DND-41 (cell line): Measurements from ENCODE around the gene RAB44.

Experiments
- ATAC-seq: fragments of 200-7000 bp; cut with Tn5 transposase; 3 replicates; pipeline ENCODE4 v1.9.1; 2021; ENCODE audit warnings: low read depth; ENCODE audit not compliant: insufficient read depth
- DNase-seq: peaks from one replicate; pipeline ENCODE4 v3.0.0-alpha.2; 2020
- H2AFZ ChIP-seq: 2 replicates; pipeline ENCODE4 v1.6.0; 2012; ENCODE audit warnings: low read depth, low read length
- H3K27ac ChIP-seq: 2 replicates; pipeline ENCODE4 v1.5.1; 2012; ENCODE audit warnings: low read length, inconsistent platforms
- H3K27me3 ChIP-seq: fragments of 200-600 bp; sonication (generic); 2 replicates; pipeline ENCODE4 v1.6.0; 2012; ENCODE audit warnings: low read length, mild to moderate bottlenecking, inconsistent platforms; ENCODE audit not compliant: insufficient read depth, poor library complexity
- H3K36me3 ChIP-seq: 2 replicates; pipeline ENCODE4 v1.5.1; 2012; ENCODE audit warnings: low read length, inconsistent platforms; ENCODE audit not compliant: insufficient read depth
- H3K4me1 ChIP-seq: 2 replicates; pipeline ENCODE4 v1.5.1; 2012; ENCODE audit warnings: mild to moderate bottlenecking, low read length; ENCODE audit not compliant: insufficient read depth
- H3K4me2 ChIP-seq: 2 replicates; pipeline ENCODE4 v1.6.0; 2012; ENCODE audit warnings: mild to moderate bottlenecking, moderate library complexity, low read length, inconsistent platforms; ENCODE audit not compliant: insufficient read depth
- H3K4me3 ChIP-seq, 2 experiments: fragments of 200-600 bp in 1 of 2; shearing (Covaris generic) in 1 of 2; 2 replicates each; pipeline ENCODE4 v1.5.1; 2012 to 2016; ENCODE audit warnings: inconsistent platforms in 2 of 2, low read length in 2 of 2, mild to moderate bottlenecking in 2 of 2, low read depth in 1 of 2, moderate library complexity in 1 of 2
- H3K79me2 ChIP-seq: 2 replicates; pipeline ENCODE4 v1.6.0; 2012; ENCODE audit warnings: low read length, inconsistent platforms; ENCODE audit not compliant: insufficient read depth
- H3K9ac ChIP-seq: 2 replicates; pipeline ENCODE4 v1.6.0; 2012; ENCODE audit warnings: low read depth, mild to moderate bottlenecking, inconsistent platforms, low read length, moderate library complexity
- H3K9me3 ChIP-seq: 2 replicates; pipeline ENCODE4 v1.5.1; 2012; ENCODE audit warnings: low read length, moderate library complexity, mild to moderate bottlenecking, inconsistent platforms; ENCODE audit not compliant: insufficient read depth, severe bottlenecking
- H4K20me1 ChIP-seq: 2 replicates; pipeline ENCODE4 v1.6.0; 2012; ENCODE audit warnings: low read length; ENCODE audit not compliant: insufficient read depth
- EZH2 ChIP-seq: IDR thresholded peaks from 3 replicates; pipeline ENCODE4 v1.6.1; 2012; ENCODE audit warnings: borderline replicate concordance, low read depth, mild to moderate bottlenecking, moderate library complexity, low read length, inconsistent platforms; ENCODE audit not compliant: severe bottlenecking
- TF ChIP-seq, protein P1 (sequence below): IDR thresholded peaks from 2 replicates; pipeline ENCODE4 v1.5.1; 2012; ENCODE audit warnings: borderline replicate concordance, low read length, moderate library complexity, mild to moderate bottlenecking; ENCODE audit not compliant: poor library complexity, severe bottlenecking; ENCODE audit errors: extremely low read depth

Gene RAB44

DNA sequence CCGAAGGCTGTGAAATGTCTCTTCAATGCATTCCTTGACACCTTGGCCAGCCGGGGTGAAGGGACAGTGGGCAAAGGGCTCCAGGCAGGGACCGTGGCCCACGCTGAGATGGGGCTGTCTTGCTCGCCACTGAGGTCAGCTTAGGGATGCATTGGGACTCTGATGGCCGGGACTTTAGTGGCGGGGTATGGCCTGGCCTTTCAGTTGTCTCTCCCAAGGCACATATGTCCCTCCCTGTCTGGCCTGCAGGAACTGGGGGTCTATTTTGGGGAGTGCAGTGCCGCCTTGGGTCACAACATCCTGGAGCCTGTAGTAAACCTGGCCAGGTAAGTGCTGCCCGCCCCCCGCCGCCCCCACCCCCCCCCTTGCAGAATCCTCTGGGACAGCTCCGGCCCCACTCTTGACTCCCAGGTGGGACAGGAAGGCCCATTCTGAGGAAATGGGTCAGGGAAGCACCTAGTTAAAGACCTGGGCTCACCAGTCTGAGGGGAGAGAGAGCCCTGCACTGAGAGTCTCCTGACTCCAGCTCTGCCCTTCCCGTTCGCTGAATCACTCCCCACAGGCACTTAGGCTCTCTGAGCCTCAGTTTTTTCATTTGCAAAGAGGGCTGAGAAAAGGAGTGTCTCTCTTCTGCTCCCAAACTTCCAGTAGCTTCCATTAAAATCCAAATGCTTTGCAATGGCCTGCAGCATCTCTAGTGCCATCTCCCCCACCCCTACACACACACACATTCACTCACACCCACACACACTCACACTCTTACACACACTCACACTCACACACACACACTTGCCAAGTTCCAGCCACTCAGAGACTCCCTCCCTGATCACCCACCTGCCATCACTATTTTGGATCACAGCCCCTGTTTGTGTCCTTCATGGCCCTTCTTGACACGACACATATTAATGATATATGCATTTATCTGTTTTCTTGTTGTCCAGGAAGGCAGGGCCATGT lies 33.1 kb downstream of the RAB44 start:
- TF ChIP-seq, protein P1, sequence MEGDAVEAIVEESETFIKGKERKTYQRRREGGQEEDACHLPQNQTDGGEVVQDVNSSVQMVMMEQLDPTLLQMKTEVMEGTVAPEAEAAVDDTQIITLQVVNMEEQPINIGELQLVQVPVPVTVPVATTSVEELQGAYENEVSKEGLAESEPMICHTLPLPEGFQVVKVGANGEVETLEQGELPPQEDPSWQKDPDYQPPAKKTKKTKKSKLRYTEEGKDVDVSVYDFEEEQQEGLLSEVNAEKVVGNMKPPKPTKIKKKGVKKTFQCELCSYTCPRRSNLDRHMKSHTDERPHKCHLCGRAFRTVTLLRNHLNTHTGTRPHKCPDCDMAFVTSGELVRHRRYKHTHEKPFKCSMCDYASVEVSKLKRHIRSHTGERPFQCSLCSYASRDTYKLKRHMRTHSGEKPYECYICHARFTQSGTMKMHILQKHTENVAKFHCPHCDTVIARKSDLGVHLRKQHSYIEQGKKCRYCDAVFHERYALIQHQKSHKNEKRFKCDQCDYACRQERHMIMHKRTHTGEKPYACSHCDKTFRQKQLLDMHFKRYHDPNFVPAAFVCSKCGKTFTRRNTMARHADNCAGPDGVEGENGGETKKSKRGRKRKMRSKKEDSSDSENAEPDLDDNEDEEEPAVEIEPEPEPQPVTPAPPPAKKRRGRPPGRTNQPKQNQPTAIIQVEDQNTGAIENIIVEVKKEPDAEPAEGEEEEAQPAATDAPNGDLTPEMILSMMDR: no peak
- no peak for TF ChIP-seq EZH2
- H4K20me1 ChIP-seq: no peaks in the 10 kb centered on the region
- no peak overlapping the region for H2AFZ ChIP-seq
- no peak overlapping the region for H3K27ac ChIP-seq
- DNase-seq (no peak), ATAC-seq (no peak)
- H3K9ac ChIP-seq: no peak overlapping the region
- no peak overlapping the region for H3K4me2 ChIP-seq
- no peaks in the 10 kb centered on the region for H3K36me3 ChIP-seq
- H3K4me3 ChIP-seq: no peak overlapping the region
- no peaks in the 10 kb centered on the region for H3K27me3 ChIP-seq
- H3K4me1 ChIP-seq: peaks cover 14% of the 10 kb centered on the region
- H3K9me3 ChIP-seq: no peaks in the 10 kb centered on the region
- H3K79me2 ChIP-seq: no peaks in the 10 kb centered on the region

DNA sequence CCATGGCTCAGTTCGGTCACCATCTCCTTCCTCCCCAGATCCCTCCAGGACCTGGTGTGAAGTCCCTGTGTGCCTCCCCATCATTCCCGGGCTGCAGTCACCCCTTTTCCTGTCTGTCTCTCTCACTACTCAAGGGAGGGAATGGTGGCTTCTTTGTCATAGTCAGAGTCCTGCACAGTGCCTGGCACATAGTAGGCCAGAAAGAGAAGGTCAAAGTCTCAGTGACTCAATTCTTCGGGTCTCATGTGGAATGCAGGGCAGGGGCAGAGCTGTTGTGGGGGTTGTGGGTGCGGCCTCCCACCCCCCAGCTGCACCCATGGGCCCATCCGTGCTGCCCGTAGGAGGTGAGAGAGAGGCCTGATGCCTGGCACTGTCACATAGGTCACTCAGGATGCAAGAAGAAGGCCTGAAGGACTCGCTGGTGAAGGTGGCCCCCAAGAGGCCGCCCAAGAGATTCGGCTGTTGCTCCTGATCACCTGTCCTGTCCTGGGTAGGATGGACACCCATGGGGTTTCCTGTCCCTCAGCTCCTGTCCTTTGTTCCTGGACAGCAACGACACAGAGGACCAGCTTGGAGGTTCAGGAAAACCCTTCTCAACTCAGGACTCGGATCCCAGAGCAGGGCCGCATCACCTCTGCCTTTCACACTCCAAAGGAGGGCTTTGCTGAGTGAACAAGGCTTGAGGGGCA lies 34.1 kb downstream of the RAB44 start:
- H3K9ac ChIP-seq: no peak overlapping the region
- no peaks in the 10 kb centered on the region for H3K36me3 ChIP-seq
- H3K4me1 ChIP-seq: peaks cover 14% of the 10 kb centered on the region
- H3K27ac ChIP-seq: no peak overlapping the region
- no peak overlapping the region for H3K4me3 ChIP-seq
- H4K20me1 ChIP-seq: no peaks in the 10 kb centered on the region
- ATAC-seq: no peak
- no peak for DNase-seq
- H3K4me2 ChIP-seq: no peak overlapping the region
- H3K79me2 ChIP-seq: no peaks in the 10 kb centered on the region
- H2AFZ ChIP-seq: no peak overlapping the region
- no peaks in the 10 kb centered on the region for H3K9me3 ChIP-seq
- H3K27me3 ChIP-seq: no peaks in the 10 kb centered on the region
- TF ChIP-seq EZH2: no peak
- TF ChIP-seq, protein P1: no peak

DNA sequence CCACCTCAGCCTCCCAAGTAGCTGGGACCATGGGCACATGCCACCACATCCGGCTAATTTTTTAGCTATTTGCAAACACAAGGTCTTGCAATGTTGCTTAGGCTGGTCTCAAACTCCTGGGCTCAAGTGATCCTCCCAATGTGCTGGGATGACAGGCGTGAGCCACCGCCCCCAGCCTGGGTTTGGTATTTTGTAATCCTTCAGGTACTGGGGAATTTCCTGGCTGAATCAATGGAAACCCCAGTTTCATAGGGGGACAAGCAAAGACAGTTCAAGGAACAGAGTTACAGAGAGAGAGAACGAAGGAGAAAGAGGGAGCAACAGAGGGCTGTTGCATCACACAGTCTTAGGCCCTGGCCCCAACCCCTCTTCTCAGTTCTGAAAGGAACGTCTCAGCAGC lies 35.7 kb downstream of the RAB44 start:
- no peak for TF ChIP-seq EZH2
- TF ChIP-seq, protein P1: no peak
- Histone ChIP-seq H3K9ac (no peak overlapping the region), H2AFZ (no peak overlapping the region)

More for the DNA sequence above, 35.7 kb downstream of the RAB44 start:
- Histone ChIP-seq H3K9me3 (no peaks in the 10 kb centered on the region), H3K27me3 (no peaks in the 10 kb centered on the region), H4K20me1 (no peaks in the 10 kb centered on the region), H3K4me2 (no peak overlapping the region), H3K36me3 (no peaks in the 10 kb centered on the region), H3K27ac (no peak overlapping the region), H3K4me1 (peaks cover 4% of the 10 kb centered on the region; the same call in 1 of the 2 replicates), H3K79me2 (no peaks in the 10 kb centered on the region), H3K4me3 (no peak overlapping the region)
- DNase-seq (no peak), ATAC-seq (no peak)
